Epidermal melanocyte (primary cell): Measurements from ENCODE around the gene PSMD5.
A peak's percentile ranks its signal among the peaks of the same experiment; 100 is the strongest.

Experiments
- DNase-seq: peaks from one replicate; pipeline ENCODE4 v3.0.0; 2011; ENCODE audit warnings: low spot score; ENCODE audit not compliant: insufficient read length

Gene PSMD5

DNA sequence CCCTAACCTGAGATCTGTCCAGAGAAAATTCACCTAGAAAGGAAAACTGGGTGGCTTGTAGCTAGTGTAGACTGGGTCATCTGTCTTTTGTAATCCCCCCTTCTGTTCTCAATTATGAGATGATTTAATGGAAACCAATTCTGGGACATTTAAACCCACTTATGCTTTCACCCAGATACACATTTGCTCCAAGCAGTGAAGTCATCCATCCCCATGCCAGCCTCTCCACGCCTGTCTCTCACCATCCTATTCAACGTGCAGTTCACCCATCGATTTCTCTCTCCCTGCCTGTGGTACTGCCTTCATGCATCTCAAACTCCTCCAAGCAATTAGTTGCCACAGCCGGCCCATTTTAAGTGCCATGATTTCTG lies 32.5 kb upstream of the PSMD5 start:
- no peak for DNase-seq

DNA sequence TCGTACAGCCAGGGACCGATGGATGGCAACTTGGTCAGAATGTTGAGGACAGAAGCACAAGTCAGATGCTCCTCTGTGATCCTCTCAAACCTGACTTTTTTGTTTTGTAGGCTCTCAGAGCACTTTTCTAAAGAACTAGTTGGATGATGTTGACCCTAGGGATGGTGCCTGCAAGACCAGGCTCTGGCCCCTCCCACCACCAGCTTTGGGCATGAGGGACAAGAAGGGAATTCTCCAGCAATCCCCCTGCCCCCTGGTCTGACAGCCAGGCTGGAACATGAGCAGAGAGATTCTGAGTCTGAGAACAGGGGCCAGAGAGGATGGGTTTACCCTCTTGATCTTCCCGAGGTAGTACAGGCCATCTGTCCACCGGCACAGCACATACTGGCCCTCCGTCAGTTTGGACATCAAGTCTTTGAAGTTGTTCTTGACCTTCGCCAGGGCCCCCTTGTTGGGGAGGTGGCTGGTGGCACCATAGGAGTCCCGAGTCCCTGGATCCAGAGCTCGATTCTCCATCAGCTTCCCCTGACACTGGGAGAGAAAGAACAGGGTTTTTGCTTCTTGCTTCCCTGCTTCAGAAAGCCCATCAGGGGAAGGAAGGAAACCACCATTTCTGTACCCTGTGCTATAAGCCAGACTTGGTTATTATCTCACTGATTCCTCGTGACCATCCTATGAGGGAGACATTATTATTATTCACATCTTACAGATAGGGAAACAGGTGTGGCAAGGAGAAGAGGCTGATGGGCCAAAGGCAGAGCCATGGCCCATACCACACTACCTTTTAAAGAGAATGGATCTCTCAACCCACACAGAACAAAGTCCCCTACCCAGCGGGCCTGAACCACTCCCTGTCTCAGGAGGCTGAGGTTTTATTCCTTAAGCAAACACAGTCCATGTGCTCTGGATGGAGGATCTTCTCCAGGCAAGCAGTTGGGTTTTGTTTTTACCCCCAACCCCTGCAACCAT lies 31.8 kb upstream of the PSMD5 start:
- no peak for DNase-seq

DNA sequence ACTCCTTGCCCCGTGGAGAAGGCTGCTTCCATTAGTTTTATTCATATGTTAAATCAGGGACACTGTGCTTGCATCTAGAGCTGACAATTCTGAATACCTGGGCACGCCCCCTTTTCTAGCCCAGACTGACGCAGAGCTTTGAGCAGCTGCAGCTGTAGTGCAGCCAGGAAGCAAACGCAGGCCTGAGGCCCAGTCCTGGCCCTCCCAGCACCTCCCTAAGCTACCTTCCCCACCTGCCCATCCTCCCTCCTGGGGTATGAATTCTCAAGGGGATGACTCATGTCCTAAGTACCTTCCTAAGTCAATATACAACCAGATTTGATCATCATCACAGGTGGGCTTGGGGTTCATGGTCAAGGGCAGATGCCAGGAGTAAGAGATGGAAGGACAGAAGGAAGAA lies 30.8 kb upstream of the PSMD5 start:
- DNase-seq = no peak

DNA sequence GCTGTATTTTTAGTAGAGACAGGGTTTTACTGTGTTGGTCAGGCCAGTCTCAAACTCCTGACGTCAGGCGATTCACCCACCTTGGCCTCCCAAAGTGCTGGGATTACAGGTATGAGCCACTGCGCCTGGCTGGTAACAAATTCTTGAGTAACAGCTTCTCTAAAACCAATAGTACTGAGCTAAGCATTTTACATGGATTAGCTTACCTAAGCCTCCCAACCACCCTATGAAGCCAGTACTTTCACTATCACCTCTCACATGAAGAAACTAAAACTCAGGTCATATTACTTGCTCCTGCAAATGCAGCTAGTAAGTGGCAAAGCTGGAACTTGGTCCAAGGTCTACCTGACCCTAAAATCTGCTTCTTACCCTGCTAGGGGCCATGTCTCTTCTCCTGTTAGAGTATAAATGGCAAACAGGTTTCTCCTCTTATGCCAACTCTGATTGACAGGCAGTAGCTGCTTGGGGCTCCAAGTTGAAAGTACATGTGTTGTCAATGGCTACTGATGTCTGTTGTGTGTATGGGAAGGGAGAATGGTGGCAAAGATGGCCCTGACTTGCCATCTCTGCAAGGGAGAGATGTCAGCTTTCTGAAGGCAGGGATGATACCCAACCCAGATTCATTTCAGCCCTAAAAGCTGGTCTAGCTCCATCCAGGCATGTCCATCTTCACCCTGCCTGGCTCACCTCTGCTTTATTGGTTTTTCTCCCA lies 30.2 kb upstream of the PSMD5 start:
- no peak for DNase-seq

DNA sequence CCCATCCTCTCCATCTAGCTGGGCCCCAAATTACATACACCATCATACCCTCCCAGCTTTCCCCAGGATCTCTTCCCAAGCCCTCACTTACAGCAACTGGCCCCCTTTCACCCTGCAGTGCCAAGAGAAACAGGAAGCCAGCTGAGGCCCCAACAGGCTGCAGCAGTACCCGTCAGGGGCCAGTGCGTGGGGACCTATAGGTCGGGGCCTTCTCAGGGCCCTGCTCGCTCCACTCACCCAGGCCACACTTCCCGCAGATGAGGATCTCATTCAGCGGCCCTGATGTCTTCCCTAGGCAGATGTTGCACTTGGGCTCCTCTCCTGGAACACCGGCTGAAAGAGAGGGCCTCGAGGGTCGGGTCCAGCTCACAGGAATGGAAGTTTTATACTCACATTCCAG lies 27.5 kb upstream of the PSMD5 start:
- no peak for DNase-seq

DNA sequence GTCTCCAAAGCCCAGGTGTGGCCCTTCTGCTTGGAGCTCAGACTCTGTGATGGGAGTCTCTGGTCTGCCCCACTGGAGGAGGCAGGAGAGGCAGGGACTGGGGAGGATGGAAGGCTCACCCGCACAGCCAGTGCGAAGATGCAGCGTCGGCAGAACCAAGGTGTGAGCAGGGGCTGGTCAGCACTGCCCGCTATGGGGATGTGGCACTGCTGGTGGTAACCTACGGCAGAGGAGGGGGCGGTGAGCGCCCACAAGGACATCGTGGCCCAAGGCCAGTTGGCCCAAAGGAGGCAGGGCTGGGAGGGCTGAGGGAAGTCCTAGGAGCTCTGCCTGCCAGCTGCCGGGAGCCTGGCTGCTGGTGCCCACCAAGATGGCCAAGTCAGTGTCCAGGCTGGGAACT lies 27.0 kb upstream of the PSMD5 start:
- no peak for DNase-seq

DNA sequence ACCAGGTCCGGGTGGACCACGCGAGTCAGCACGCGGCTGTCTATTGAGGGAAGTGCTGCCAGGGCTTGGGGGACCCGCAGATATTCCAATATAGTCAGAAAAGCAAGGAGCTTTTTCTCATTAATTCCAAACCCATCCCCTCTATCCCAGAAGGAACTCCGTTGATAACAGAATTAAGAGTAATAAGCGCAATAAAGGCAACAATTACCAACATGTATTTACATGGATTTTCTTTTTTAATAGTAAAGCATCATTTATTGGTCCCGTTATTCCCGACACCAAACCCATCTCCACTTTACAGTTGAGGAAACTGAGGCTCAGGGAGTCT lies 26.6 kb upstream of the PSMD5 start:
- no peak for DNase-seq

DNA sequence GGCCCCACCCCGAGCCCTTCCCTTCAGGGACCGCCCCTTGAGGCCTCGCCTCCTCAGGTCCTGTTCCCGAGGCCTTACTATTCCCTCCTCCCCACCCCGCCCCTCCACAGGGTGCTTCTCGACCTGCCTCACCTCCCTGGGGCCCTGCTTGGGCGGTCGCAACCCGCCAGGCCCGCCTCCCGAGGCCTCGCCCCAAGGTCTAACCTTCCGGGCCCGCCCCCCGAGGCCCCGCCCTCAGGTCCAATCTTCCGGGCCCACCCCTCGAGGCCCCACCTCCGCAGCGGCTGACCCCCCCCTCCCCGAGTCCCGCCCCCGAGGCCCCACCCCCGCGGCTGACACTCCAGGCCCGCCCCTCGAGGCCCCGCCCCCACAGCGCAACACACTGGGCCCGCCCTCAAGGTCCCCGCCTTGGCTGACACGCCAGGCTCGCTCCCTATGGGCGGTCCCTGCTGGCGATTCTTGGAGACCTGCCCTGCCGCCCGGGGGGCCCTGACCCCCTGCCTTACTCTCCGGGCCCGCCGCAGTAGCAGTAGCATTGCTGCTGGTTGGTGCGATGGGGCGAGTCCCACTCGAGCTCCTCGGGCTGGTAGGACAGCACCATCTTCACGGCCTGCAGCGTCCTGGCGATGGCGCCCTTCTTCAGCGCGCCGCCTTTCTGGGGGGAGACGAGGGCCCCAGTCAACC lies 26.1 kb upstream of the PSMD5 start:
- DNase-seq = peak; percentile 93

DNA sequence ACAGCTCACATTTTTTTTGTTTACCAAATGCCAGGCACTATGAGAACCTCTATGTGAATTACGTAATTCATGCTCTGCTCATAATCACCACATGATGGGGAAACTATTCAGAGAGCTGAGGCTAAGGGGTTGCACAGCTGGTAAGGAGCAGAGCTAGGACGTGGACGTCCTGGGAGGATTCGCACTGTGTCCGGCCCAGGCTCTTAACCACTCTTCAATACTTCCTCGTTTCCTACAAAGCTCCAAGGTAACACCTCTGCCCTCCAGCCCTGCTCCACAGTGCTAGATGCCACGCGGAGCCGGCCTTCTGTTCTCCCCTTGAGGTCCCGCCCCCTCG lies 25.6 kb upstream of the PSMD5 start:
- DNase-seq = no peak

DNA sequence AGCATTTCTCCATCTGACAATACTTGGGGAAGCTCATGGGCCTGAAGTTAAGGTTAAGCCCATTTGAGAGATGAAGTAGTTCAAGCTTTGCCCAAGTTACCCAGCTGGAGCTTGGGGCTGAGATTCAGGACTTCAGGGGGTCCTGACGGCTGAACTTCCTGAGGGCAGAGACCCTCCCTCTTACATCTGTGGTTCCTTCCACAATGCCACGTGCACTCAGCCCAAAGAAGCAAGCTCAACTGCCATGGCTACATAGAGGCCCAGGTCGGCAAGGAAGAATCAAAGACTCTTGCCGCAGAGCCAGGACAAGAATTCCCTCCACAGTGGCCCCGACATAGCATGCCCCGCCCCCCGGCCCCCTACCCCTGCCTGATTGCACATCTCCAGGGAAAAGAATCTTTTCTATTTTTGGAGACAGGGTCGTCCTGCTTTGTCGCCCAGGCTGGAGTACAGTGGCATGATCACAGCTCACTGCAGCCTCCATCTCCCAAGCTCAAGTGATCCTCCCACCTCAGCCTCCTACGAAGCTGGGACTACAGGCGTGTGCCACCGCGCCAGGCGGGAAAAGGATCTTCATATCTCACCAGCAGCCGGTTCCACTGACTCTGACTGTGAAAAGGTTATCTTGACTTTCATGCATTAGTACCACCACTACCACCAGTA lies 25.1 kb upstream of the PSMD5 start:
- DNase-seq = no peak

DNA sequence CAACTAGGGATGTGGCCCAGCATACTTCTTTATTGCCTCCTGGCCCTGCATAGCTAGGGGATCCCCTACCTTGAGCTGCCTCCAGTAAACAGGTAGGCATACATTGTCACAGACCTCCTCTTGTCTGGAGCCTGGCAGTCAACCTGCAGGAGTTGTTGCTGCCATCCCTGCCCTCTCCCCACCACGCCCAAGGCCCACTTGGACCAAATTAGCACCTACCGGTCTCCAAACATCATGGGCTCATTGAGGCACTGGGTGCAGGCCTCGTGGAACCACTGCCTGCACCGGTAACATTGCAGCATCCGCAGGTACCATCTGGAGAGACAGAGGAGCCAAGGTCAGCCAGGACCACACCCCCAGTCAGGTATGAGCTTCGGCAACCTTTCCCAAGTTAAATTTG lies 23.9 kb upstream of the PSMD5 start:
- DNase-seq = no peak

DNA sequence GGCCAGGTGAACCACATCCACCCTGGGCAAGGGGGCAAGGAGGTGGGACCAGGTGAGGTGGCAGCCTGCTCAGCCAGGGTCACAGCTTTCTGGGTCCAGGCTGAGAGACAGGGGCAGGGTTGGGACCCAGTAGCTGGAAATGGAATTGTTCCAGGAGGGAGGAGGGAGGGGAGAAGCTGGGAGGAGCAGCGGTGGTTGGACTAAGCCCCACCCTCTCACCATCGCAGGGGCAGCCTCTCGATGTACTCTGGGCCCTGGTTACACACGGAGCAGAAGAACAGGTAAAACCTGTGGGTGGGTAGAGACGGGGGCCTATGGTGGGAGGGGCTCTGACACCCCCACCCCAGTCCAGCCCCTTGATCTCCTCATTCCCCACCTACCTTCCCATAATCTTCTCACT lies 23.1 kb upstream of the PSMD5 start:
- no peak for DNase-seq

DNA sequence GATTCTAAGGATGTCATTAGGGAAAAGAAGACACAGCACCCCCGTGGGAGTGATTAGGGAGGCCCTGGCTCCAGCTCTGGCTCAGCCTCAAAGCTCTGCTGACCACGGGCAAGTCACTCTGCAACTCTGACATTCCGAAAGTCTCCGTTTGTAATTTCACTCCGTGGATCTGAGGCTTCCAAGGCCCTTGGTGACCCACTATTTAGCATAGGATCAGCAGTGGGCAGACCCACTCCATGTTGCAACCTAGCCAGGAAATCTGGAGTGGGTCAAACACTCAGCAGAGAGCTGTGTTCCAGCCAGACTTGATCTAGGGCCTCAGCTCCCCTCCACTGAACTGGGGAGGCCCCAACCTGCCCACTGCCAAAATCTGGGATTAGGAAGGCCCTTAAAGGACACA lies 22.5 kb upstream of the PSMD5 start:
- DNase-seq = no peak

DNA sequence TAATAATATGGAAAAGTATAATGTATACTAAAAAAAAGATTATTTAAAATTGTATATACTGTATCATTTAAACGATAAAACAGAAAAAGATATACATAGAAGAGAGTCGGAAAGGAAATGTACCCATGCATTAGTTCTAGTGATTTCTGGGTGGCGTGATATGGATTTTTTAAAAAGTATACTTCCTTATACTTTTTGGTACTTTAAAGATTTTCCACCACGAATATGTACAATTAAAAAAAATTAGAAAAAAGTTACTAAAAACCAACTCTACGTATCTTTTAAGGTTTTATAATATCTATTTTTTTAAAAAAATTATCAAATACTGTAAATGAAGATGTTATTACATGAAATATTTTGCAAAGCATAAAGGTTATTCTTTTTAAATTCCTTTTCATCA lies 22.0 kb upstream of the PSMD5 start:
- DNase-seq = no peak

DNA sequence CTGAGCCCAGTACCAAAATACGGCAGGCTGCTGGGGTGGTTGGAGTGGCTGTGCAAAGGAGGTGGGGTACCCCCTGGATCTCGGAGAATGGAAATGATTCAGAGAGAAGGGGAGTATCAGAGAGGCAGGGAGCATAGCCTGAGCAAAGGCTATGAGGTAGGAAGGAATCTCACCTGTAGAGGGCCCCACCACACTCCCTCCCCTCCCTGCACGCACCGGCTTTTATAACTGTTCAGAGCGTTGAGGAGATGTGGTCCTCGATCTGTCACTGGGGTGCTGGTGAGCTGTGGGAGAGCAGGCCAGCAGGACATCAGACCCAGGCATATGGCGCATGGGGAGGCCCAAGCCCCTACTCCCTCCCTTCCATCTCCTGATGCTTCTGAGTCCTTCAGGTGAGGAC lies 21.1 kb upstream of the PSMD5 start:
- DNase-seq = no peak

DNA sequence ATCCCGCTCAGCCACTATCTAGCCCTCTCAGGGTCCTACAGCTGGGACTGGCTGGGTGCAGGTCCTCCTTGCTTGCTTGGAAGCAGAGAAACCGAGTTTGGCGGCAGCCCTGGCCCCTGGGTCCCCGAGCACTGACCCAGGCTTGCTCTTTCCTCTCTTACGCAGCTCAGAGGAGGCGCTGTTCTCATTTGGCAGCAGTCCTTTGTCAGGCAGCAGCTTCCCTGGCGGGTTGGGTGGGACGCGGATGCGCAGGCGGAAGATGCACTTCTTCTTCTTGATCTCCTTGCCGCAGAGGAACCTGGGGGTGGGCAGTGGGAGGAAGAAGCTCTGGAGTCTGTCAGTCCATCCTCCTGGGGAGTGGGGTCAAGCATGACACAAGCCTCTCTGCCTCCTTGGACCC lies 19.7 kb upstream of the PSMD5 start:
- DNase-seq = no peak

DNA sequence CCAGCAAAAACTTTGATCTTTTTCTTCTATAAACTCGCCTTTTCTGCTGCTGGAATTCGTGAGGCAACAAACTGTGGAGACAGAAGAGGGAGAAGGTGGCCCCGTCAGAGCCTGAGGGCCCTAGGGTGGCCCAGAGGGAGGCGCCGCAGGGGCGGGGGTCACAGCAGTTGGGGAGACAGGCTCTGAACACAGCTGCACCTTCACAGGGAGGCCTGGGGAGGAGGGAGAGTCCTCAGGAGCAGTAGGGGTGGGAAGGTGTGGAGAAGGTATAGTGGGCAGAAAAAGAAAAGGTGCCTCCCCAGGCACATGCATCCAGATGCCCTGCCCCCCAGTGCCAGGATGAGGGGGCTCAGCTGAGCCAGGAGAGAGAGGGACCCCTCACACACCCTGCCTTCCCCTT lies 19.2 kb upstream of the PSMD5 start:
- DNase-seq = no peak

DNA sequence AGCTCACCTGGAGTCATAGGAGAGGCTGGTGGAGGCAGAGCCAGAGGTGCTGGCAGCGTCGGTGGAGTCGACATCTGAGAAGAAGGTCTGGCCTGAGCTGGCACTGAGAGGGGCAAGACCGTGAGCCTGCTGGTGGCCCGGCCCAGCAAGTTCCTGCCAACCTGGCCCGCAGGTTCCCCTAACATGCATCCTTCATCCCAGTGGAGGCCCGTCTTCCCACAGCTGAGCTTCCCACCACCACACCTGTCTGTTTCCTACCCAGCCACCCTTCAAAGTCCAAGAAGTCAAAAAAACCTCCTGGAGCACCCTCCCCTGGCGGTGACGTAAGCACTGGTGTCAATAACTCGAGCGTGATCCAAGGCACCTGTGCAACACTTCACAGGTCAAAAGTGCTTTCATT lies 17.4 kb upstream of the PSMD5 start:
- DNase-seq = no peak

DNA sequence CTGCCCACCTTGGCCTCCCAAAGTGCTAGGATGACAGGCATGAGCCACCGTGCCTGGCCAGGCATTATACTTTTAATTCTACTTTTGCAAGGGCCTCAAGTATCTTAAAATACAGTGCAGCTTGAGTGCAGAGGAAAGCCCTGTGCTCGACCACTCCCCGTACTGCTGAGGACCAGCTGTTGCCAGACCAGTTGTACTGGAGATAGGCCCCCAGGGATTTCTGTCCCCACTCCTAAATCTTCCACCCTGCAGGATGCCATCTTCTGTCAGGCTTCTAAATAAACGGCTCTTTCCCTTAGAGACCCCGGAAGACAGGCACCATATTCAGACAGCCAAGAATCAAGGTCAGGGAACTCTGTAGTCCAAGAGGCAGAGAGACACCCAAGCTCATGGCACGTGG lies 16.6 kb upstream of the PSMD5 start:
- DNase-seq = no peak

DNA sequence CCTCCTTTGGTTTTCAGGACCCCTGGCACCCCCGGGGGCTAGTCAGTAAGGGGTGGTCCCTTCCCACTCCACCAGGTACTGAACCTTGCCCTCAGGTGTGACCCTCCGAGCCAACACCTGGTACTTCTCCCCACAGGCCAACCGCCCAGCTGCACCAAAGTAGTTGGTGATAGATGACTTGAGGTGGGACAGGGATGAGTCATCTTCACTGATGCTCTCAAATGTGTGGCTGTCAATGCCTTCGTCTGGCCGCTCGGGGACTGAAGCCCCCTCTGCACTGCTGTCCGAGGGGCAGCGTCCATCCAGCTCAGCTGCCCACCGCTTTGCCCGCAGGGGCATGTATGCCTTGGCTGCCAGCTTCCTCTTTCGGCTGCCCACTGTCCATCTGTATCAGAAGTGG lies 15.2 kb upstream of the PSMD5 start:
- DNase-seq = no peak

DNA sequence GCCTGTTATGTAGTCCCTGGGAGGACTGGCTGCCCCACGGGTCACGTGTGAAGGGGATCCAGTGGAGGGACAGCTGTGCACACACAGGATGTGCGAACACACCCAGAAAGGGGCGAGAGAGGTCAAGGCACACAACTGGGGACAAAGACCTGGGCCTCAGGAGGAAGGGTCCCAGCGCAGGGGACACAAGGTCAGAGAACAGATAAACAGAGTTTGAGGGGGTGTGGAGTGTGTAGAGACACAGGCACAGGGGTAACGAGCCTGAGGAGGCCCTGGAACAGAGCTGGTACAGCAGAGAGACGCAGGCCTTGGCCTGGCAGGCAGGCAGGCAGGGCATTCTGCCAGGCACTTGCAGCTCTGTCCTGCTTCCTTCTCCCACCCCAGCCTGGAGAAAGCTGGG lies 14.8 kb upstream of the PSMD5 start:
- DNase-seq = no peak

DNA sequence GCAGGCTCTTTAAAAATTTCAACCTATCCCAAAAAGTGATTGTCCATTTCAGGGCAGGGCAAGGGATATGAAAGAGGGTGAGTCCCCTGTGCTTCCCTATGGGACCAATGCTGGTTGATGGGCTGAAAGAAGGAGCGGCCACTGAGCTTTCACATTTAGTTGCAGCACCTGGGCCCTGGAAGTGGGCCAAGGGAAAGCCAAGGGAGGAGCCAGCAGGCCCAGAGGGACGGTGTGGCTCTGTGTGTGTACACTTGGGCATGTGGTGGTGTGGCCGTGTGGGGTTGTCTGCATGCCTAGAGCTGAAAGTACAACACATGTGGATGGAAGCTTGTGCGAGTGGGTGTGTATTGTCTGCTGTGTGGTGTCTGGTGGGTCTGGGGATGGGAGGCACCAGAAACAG lies 14.0 kb upstream of the PSMD5 start:
- DNase-seq = no peak
